GM10847 (cell line): Measurements from ENCODE around the gene SGTA.

Source experiments
- POLR2A ChIP-seq: IDR thresholded peaks from 2 replicates; pipeline ENCODE4 v1.6.1; 2011; ENCODE audit not compliant: insufficient read length; ENCODE audit errors: extremely low read depth

Gene SGTA

GRCh38 chr19:2782936-2783780 is at the start of gene SGTA:
TSS of gene SGTA (minus strand) at chr19:2783273. CDS start at chr19:2769068, 14,205 bp downstream.
- TF ChIP-seq POLR2A = peak; percentile 69

- TF ChIP-seq POLR2A = no peak
These were observed 44.9 kb upstream of the SGTA start for GRCh38 chr19:2827840-2828489.

GRCh38 chr19:2827022-2827421 is 43.9 kb upstream of the SGTA start:
- TF ChIP-seq POLR2A = no peak

- no peak for TF ChIP-seq POLR2A
These were observed 41.1 kb upstream of the SGTA start for GRCh38 chr19:2824129-2824528.

DNA sequence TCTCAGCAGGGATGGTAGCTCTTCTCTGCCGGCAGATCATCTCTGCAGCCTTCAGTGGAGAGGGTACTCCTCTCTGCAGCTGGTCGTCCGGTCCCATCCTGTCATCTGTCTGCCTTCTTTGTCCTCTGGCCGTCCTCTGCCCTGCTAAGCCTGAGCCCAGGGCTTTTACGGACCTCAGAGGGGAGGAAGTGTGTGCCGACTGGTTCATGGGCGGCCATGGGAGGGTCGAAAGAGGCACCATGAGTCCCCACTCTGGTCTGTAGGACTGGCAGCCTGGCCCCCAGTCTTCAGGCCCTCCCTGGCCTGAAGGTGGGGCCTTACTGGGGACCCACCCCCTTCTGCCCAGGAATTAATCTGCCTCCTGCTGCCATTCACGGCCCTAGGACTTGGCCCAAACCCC is 40.6 kb upstream of the SGTA start:
- TF ChIP-seq POLR2A = no peak

DNA sequence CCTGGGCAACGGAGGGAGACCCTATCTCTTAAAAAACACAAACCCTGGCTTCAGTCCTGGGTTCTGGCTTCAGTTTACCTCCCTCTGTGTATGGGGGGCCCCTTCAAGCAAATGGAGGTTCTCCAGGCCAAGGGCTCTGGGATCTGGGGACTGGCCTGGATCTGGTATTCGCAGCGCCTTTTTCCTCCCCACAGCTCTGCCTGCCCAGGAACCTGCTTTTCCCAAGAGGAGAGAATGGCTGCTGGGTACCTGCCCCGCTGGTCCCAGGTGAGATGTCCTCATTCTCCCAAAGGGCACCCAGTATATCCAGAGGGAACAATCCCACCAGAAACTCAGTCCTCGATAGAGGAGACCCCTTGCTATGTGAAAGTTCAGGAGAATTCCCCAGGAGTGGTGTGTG is 39.8 kb upstream of the SGTA start:
- TF ChIP-seq POLR2A = no peak

- TF ChIP-seq POLR2A = no peak
These were observed 37.1 kb upstream of the SGTA start for GRCh38 chr19:2820112-2820702.

- TF ChIP-seq POLR2A = peak; percentile 36
These were observed 36.6 kb upstream of the SGTA start, which contains the start of gene ZNF554 for GRCh38 chr19:2819540-2820111. TSS of gene ZNF554 (plus strand) at chr19:2819868. CDS start at chr19:2820072, 204 bp downstream.

DNA sequence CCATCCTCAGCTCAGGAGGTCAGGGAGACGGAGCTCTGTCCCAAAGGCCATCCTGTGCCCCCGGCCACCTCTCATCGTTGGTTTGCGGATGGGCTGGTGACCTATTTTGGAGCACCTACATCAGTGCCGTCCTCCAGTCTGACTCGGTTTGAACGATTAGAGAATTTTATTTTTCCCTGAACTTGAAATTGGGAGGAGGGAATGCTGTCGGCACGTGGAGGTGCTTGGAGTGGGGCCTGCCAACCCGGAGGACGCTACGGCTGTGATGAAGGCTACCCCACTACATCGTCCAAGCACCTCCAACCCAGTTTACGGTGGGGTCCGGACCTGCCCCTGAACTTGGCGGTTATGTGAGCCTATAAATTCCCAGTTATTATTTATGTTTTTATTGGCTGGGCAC is 33.6 kb upstream of the SGTA start:
- TF ChIP-seq POLR2A = no peak

DNA sequence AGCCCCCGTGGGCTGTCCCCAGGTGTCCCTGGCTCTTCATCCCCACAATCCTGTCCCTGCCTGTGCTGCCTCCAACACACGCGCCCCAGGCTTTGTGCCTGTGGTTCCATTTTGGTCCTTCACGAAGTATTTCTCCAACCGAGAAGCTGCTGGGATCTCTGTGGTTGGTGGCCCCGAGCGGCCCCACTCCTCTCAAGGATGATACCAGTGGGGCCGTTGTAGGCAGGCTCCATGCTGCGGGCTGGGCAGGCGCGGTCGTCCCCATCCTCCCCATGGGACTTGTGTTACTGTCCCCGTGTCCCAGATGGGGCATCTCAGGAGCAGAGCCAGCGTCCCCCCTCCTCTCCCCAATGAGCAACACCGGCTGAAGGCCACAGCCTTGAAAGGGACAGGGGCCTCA is 32.9 kb upstream of the SGTA start:
- TF ChIP-seq POLR2A = no peak

- no peak for TF ChIP-seq POLR2A
These were observed 32.1 kb upstream of the SGTA start for GRCh38 chr19:2815191-2815614.

DNA sequence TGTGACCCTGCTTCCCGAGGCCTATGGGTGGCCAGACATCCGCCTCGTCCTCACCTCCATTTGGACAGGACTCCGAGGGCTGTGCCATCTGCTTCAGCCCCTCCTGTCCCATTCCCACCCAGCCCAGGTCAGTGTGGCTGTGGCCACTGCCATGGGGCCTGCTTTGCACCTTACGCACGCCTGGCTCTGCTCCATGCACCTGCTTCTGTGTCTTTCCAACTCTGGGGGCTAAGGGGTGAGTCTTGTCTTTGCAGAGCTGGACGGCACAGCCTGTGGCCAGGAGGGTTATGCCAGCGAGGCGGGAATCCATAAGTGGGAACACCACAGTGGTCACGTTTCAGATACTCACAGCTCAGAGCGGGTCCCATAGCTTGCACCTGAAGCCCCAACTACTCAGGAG is 31.4 kb upstream of the SGTA start:
- TF ChIP-seq POLR2A = no peak

- TF ChIP-seq POLR2A = no peak
These were observed 30.4 kb upstream of the SGTA start for GRCh38 chr19:2813235-2814160.

DNA sequence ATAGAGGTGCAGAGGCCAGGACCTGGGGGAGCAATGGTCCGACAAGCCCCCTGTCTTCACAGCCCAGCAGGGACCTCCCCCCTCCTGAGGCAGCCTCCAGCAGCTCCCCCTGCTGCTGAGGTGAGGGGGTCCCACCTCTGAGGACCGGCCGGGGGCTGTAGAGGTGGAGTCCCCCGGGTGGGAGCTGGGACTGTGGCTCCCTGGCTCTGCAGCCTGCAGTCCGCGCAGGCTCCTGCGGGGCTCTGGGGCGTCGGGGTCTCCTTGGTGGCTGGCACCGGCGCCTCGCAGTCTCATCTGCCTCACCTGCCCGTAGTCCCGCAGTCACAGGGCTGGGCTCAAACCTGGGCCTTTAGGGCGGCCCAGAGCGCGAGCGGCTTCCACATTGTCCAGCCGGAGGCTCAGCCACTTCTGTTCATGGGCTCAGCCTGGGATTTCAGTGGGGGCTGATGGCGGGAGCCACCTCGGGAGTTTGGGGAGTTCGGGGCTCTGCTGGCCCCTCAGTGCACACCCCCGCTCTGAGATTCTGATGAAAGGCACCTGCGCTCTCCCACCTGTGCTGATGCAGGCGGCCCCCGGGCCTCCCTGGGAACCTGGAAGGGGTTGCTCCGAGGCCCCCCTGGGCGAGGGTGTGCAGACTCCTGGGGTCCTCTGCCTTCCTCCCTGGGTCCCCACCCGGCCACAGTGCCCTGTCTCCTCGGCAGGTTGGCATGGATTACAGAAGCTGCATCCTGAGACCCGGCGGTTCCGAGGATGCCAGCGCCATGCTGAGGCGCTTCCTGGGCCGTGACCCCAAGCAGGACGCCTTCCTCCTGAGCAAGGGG is 29.6 kb upstream of the SGTA start:
- no peak for TF ChIP-seq POLR2A

GRCh38 chr19:2811735-2812413 is 28.8 kb upstream of the SGTA start:
- TF ChIP-seq POLR2A = no peak
